ENCODE results near the gene LIN28A.

GRCh38 chr1:26364956-26365355, 45.7 kb upstream of the LIN28A start:
- TF ChIP-seq ZBTB33 (IDR thresholded peaks at IDR 0.05) (no peak), ZNF274 (IDR thresholded peaks at IDR 0.05; ENCODE audit: insufficient read depth, insufficient read length) (no peak), SRF (IDR thresholded peaks at IDR 0.05; ENCODE audit: low read depth in 2 of 2, low read length in 2 of 2) (no peak), SMAD1 (IDR thresholded peaks at IDR 0.05; ENCODE audit: low read depth, partially characterized antibody) (no peak), TBL1XR1 (IDR thresholded peaks at IDR 0.05; ENCODE audit: low read depth, low read length) (no peak), RCOR1 (conservative IDR thresholded peaks at IDR 0.05; ENCODE audit: low read depth, low read length) (no peak), EGR1 (IDR thresholded peaks at IDR 0.05; ENCODE audit: borderline replicate concordance in 1 of 2, low read depth in 2 of 2, low read length in 2 of 2) (no peak), CTCF (IDR thresholded peaks at IDR 0.05 in 2 of 3, conservative IDR thresholded peaks at IDR 0.05 in 1 of 3; ENCODE audit: control insufficient read depth in 2 of 3, extremely low read depth in 1 of 3, insufficient read depth in 1 of 3, low read depth in 3 of 3, low read length in 3 of 3) (no peak)
